Fibroblast of skin of left biceps (primary cell): Measurements from ENCODE around the gene ZNF385A.

Experiments
- DNase-seq, 2 experiments: peaks; one replicate each; pipeline ENCODE4 v3.0.0-alpha.2; 2013; ENCODE audit warnings: low read depth in 2 of 2

The ZNF385A gene

DNA sequence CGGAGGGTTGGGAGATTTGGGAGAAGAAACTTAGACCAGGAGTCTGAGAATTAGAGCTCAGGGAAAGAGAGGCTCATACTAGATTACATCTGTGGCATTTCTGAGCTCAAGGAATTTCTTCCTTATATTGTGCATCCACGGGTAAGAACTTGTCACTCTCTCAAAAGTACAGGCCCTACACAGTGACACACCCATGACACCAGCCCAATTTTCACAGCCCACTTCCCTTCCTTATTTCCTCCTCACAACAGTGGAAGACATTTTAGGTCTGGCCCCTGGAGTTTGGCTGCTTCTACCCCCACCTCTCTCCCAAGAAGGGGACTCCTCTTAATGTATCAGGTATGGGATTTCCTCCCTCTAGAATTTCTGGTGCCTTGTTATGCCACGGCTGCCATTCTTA is 9.2 kb upstream of the ZNF385A start:
- DNase-seq, result no peak

DNA sequence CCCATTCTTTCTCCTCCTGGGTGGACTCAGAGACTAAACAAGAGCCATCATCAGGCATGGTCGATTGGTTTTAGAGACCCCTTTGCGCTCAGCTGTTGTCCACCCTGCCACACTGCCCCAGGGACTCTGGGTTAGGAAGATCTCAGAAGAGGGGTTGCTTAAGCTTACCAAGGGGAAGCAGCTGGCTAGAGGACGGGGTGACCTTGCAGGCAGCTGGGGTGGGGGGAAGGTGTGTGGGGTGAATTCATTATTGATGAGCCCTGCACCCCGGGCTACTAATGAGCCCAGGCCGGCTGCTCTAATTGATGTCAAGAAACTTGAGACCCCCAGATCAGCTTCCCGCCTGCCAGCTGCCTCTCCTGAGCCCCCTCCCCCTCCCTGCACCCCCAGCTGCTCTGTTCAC is 8.7 kb upstream of the ZNF385A start:
- DNase-seq, result no peak

DNA sequence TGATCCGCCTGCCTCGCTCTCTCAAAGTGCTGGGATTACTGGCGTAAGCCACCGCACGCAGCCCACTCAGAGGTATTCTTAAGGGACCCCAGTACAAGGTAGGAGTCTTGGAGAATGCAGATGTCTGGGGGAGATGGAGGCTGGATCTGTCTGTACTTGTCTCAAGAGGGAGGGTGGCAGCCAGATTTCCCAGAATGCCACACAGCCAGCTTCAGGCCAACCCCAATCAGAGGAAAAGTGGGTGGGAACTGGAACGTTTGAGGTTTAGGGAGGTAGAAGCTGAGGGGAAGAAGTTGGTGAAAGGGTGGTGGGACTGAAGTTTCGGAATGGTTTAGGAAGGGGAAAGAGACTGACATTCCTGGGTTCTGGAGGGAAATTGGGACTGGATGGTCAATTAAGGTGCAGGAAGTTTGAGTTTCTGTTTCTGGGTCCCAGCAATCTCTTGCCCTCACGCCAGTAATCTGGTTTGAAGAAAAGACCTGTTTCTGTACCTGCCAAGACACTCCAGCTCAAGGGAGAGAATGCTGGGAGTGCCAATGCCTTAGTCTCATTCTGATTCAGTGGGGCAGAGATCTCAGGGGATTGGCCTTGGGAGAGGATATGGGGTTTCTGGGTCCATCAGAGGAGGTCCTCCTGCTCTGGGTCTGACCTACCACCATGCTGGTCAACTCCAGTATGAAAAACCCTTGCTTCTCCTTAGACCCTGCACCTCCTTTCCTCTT is 8.1 kb upstream of the ZNF385A start:
- DNase-seq, result no peak

DNA sequence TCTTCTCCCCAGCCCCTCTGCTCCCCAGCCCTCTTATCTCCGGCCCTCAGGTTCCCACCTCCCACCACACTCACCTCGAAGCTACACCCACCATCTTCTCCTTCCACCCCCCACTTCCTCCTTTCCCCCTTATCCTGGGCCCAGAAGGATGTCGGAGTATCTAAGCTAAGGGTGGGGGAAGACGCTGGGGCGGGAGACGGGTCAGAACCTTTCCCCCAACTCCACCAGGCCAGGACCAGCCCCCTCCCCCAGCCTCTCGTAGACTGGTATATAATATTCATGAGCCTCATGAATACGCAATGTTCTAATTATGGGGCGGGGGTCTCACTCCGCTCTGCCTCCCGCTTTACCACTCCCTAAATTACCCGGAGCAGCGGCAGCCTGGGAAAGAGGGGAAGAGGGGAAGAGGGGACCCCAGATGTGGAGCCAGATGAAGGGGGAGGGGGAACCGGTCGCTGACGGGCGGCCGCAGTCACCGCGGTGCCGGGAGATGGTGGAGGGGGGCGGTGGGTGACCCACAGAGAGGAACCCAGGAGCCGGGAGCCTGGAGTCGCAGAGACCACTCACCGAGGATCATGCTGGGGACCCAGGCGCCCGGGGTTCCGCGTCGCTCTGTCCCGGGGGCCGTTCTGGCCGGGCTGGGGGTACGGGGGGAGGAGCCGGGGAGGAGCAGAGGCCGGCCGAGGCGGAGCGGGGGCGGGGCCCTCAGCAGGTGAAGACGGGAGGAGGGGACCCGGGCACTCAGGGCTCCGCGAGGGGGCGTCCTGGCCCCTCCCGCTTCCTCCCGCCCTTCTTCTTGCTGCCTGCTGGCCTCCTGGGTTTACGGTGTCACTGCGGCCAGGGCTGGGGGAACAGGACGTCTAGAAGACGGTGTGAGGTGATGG is 6.4 kb upstream of the ZNF385A start:
- DNase-seq, result no peak

DNA sequence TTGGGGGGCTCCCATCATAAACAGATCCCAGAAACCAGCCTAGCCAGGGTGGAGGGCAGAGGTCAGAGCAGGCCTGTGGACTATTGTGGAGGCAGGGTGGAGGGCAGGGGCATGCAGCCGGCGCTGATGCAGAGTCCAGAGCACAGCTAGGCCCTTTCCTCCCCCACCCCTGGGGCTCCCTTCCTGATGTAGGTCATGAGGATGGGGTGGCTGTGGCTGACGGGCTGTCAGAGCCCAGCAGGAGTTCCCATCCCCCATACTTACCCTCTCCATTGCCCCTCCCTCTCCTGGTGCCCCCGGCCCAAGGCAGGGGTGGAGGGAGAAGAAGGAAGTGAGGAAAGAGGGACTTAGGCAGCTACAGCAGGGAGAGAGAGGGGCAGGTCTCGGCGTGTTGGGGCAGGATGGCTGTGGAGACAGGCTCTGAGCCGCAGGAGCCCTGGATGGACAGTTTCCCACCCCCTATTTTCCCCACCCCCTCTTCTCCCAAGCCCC is 5.7 kb upstream of the ZNF385A start:
- DNase-seq, result no peak

DNA sequence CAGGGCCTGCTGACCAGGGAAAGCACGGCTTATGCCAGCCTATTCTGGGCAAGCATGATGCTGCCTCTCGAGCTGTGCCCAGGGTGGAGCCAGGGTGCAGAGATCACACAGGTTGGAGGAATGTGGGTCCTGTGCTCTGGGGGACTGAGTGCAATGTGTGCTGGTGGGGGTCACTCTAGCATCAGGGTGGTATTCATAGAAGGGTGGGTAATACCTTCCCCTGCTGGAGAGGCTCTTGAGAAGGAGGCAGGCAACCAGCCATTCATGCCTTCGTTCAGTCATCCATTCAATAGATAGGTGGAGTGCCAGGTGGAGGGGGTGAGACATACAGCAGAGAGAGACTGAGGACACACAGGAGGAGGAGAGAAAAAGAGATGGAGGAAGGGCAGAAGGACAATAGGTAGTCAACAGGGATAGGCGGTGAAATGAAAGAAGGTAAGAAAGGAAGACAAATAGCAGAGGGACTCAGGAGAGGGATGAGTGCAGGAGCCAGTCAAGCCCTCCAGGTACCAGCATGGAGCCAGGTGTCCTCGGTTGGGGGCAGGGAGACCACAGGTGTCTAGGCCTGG is 5.2 kb upstream of the ZNF385A start:
- no peak for DNase-seq

DNA sequence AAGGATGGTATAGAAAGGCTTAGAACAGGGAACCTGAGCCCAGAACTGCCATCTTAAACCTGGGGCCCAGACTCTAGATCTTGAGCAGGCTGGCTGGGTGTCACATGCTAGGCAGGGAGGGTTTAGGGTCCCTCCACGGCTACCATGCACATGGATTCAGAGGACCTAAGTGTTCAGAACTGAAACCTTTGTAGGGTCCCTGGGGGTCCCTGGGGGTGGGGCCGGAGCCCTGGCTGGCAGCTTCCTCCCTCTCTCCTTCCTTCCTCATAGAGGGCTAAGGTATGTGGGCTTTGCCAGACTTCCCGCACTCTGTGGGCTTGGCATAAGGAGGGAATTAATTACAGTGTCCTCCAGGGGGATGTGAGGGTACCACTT is 4.6 kb upstream of the ZNF385A start:
- DNase-seq, result no peak

DNA sequence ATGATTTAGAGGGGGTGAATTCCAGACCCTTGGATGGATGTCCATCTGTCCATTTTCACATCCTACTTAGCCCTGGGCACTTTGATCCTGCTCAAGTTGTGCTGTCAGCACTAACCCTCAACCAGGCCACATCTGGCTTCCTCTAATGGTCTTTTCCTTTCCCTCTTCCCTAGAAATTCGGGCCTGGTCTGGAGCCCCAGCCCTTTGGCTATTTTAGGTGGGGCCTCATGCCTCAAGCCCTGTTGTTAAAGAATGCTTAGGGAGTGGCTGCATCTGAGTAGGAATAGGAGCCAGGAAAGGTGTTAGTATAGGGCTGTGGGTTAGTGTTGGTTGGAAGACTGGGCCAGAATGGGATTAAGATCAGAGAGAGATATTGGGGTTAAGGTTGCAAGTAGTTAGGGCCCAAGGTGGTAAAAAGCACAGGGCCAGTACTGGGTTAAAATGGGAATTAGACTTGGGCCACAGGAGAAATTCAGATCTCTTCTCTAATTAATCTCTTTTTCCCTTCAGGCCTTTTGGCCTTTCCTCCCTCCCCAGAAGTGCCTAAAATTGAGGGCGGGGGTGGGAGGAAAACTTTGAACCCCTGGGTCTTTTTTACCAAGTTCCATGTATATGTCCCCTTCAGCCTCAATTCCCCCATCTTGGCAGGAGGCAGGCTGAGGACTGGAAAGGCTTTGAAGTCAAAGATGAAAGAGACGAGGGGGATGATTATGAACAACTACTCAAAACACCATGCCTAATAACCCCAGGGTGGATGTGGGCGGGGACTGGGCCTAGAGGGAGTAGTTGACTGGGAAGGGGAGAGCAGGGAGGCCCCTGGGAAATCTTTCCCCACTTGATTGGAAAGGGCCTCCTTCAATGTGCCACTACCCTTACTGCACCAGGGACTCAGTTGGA is 4.0 kb upstream of the ZNF385A start:
- no peak for DNase-seq

DNA sequence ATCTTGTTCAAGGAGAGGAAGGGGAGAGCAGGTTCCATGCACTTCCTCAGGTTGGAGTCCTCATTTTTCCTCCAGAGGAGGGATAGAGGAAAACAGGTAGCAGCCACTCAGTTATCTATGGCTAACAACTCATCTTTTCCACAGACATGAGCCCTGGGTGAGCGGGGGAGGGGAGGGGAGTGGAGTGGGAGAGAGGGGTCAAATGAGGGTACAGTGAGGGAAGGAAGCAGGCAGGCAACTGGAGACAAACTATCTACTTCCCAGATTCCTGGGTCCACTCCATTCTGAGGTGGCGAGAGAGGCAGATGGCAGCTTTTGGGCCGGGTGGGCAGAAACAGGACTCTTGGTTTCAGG is 2.6 kb upstream of the ZNF385A start:
- DNase-seq, result no peak

DNA sequence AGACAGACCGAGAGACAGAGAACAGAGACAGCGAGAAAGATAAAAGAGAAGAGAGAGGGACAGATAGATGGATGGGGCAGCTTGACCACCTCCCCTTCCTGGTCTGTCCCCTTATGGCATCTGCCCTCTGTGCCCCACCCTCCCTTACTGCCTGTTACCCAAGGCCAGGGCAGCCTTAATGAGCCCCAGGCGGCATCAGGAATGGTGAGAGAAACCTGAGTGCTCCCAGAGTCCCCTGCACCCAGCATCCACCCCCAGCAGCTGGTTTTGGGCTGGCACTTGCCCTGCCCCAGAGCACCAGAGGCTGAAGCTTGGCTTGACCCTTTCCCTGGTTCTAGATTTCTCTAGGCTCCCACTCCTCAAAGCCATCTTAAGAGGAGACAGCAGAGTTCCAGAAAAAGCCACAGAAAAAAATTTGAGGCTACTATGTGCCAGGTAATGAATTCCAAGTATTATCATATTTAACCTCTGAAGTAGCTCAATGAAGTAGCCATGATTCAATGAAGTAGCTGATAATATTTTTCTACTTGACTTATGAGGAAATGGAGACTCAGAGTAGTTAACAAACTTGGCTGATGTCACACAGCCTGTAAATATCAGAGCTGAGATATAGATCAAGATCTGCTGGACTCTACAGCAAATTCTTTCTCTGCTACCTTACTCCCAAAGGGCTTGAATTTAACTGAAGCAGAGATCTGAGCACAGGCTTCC is 2.0 kb upstream of the ZNF385A start:
- no peak for DNase-seq

DNA sequence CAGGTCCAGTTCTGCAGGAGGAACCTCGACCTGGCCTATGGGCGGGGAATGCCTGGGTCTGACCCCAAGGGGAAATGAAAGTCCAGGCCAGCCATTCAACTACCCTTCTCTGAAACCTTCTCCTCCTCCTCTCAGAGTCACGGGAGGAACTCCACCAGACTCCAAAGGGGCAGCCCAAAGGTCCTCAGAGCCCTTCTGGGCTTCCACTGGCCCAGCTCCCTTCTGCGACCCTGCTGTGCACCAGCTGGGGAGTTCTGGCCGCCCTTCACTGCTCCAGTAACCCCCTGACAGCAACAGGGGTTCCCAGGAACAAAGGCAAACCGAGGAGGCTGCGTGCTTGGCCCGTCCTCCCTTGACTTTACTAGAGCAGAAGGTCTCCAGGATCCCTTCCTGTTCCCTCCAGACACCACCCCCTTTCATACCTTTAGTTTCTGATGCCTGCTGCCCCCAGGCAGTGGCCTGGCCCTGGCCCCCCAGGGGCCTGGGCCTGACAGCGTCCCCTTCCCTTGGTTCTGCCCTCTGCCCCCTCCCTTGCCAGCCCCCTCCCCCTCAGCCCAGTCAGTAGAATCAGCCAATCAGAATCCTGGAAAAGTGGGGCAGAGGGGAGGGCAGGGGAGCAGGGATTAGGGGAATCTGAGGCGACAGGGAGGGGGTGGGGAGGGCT is 850 bp upstream of the ZNF385A start:
- DNase-seq, result no peak

DNA sequence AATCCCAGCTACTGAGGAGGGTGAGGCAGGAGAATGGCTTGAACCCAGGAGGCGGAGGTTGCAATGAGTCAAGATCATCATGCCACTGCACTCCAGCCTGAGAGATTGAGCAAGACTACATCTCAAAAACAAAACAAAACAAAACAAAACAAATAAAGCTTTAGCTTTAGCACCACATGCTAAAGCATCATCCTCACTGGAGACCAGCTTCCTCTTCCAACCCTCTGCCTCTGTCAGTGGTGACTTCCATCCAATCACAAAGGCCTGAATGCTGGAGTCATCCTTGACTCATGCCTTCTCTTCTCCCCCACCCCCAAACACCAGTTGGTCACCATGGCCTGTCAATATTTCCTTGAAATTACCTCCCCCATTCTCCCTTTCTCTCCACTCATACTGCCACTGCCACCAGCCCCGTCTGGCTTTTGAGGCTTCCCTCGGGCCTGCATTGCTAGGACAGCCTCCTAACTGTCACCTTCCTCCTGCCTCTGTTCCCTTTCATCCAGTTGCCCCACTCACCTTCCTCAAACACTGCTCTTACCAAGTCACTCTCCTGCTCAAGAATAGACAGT is 1.4 kb downstream of the ZNF385A start:
- DNase-seq, result peak; percentile 37 to 43

DNA sequence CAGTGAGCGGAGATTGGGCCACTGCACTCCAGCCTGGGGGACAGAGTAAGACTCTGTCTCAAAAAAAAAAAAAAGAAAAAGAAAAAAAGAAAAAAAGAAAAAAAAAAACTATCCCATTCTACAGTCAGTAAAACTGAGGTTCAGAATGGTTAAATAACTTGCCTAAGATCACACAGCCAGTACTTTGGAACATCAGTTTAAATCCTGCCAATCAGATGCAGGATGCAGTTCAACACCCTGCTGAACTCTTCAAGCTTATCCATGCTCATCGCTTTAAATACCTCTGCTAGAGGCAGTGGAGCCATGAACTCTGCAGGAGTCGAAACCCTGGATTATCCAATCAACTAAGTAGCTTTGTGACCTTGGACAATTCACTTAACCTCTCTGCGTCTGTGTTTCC is 3.4 kb downstream of the ZNF385A start:
- no peak for DNase-seq

DNA sequence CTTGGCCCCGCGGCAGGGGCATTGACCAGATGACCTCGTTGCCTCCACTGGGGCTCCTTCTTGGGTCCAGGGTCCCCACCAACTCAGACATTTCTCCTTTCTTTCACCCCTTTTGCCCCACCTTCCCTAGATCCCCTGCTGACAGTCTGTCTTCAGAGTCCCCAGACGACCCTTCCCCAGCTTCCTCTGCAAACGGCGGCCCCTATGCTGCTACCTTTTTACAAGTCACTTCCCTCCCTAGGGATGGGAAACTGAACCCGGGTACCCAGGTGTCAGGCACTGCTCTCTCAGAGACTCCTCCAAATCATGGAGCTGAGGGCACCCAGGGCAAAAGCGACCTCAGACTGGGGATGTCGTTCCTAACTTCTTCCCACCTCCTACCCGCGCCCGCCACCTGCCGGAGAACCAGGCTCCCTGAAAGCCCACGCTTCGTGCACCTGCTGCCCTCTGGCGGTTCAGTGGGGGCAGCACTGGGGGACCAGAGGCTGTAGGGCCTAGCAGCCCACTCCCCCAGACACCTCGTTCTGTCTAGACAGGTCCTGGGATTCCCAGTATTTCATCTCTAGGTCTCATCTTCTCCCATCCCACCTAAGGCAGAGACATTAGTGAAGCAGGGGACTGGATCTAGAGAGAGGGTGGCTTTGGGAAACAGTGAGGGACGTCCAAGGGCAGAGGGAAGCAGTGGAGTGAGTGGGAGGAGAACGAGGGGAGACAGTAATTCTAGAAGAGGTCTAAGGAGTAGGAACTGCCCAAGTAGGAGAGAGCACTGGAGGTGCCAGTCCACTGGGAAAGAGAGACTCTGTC is 4.9 kb downstream of the ZNF385A start:
- peak in 1 of 2 experiments; percentile 42 for DNase-seq

DNA sequence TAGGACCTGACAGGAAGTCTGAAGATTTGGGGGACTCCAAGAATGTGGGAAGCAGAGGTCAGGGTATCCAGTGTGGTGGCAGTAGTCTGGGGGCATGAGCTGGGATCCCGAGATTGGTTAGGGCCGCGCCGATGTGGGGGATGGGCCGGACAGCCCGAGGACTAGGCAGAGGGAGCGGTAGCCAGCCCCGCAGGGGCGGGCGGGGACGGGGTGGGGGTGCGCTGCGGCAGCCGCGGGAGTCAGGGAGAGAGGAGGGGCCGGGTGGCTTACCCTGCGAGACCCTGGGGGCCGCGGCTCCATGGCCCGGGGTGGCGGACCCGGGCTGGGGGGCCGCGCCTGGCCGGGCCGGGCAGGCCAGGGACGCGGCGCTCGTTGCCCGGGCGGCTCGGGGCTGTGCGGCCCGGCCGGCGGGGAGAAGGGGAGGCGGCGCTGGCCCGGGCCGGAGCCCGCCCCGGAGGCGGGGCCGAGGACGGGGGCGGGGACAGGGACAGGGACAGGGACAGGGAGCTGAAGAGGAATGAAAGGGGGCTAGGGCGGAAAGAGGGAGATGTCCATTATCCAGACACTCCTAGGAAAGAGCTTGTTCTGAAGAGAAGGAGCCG is 5.6 kb downstream of the ZNF385A start:
- DNase-seq, result no peak

DNA sequence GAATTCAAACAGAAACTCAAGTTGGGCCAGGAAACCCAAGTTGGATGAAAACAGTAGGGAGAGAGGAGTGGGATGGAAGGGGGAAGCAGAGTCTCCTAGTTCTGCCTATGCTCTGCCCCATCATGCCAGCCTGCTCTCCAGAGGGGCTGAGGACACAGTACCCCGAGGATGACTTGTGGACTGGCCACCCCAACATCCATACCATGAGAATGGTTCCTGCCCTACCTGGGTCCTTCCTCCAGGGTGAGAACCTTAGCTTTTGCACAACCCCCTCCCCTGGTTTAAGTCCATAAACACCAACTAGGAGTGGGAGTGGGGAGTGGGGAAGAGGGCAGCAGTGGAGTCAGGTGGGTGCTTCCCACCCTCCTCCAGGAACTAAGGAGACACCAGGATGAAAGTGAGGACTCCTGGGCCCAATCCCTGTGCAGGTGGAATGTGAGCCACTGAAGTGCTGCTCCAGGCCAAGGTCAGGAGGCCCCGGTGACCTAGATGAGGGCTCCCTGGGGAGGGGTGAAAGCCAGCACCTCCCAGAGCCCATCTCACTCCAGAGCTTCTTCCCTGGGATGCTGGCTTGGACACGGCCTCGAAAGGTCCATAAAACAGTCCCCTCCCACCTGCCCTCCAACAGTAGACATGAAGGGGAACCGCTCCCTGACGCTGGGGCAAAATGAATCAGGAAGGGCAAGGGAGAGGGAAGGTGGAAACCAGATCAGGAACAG is 6.6 kb downstream of the ZNF385A start:
- DNase-seq, result no peak

DNA sequence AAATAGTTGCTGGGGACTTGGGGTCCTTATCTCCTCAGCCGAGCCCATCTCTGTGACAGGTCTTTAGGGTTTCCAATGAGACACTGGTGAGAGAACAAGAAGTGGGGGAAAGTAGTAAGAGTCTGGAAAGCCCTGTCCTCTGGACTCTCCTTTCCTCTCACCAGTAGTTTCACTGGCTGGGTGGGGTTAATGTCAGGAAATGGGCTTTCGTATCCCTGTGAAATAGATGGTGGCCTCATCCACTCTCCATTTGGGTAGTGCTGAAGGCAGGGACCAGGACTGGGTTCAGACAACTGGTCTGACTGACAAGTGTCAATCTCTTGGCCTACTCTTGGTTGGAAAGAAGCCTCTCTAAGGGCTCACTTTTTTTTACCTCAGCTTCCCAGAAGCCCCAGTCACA is 7.5 kb downstream of the ZNF385A start:
- DNase-seq, result no peak

DNA sequence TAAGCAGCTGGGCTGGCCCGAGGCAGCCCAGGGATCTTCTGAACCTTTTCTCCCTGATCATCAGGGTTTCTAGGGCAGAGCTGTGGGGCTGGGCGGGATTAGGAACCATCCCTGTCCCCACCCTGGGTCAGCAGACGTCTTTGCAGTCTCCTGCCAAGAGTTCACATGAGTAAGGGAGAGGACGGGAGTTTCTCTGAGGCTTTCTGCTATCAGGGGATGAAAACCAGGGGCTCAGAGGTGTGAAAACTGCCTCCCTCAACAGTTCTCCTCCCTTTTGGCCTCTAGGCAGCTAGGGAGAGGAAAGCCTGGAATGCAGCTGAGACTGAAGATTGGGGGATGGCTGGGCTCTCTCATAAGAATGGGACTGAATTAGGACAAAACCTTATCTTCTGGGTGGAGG is 7.9 kb downstream of the ZNF385A start:
- DNase-seq, result no peak

DNA sequence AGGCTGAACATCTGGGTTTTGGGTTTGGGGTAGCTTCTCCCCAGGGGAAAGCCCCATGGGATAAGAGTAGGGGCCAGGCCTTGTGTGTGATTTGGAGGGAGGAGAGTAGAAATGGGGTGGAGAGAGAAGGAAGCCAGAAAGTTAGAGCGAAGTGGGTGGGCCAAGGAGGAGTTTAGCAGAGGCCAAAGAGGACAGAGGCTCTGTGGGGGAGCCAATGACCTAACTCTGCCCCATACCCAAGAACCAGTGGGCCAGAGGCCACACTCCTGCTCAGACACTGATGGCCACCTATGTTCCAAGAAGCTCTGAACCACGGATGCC is 9.3 kb downstream of the ZNF385A start:
- DNase-seq, result no peak
